LNCAP (cell line): ENCODE measurements around the gene PPP1R13L.
A peak's percentile ranks its signal among the peaks of the same experiment; 100 is the strongest.

Source experiments
- TF ChIP-seq, protein P1 (sequence below): fragments of 450-650 bp; IDR thresholded peaks from 2 replicates; pipeline ENCODE4 v1.5.1; 2017; ENCODE audit warnings: mild to moderate bottlenecking

The PPP1R13L gene

DNA sequence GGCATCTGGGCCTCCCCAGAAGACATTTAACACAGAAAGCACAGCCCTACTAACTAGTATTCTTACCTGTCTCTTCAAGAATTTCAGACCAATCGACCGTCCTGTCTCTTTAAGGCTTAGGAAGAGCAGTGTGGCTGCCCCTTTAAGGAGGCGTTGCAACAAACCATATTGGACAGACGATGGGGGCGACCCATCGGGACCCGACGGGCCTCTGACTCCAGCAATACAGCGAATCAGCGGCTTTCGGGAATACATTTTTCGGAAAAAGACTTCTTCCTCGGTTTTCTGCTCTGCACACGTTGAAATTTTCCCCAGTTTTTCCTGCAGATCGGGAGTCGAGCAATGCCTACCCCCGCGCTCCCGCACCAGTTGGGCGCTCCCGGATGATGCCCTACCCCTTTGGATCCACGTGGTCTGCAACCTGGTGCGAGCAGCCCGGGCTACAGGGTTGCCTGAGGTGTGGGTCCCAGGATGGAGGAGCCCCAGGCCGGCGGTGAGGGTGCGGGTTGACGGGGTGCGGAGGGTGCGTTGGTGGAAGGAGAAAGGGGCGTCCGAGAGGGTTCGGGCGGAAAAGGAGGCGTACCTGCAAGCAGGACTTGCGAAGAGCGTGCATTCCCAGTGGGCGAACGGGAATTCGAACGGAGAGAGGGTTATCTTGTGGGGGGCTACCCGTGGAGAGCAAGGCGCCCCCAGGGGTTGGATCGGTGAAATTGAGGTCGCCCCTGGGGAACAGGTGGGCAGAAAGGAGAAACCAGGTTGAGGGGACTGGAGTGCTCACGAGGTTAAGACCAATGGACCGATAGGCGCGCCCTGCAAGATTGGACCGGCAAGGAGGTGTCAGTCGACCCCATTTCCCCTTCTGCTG lies 1.6 kb upstream of the PPP1R13L start, which contains the start of gene POLR1G:
Gene POLR1G (plus strand): TSS at position 419 of the 865 bp plus-strand sequence. CDS start 53 bp downstream, at position 472.
- TF ChIP-seq, protein P1, sequence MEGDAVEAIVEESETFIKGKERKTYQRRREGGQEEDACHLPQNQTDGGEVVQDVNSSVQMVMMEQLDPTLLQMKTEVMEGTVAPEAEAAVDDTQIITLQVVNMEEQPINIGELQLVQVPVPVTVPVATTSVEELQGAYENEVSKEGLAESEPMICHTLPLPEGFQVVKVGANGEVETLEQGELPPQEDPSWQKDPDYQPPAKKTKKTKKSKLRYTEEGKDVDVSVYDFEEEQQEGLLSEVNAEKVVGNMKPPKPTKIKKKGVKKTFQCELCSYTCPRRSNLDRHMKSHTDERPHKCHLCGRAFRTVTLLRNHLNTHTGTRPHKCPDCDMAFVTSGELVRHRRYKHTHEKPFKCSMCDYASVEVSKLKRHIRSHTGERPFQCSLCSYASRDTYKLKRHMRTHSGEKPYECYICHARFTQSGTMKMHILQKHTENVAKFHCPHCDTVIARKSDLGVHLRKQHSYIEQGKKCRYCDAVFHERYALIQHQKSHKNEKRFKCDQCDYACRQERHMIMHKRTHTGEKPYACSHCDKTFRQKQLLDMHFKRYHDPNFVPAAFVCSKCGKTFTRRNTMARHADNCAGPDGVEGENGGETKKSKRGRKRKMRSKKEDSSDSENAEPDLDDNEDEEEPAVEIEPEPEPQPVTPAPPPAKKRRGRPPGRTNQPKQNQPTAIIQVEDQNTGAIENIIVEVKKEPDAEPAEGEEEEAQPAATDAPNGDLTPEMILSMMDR = no peak

DNA sequence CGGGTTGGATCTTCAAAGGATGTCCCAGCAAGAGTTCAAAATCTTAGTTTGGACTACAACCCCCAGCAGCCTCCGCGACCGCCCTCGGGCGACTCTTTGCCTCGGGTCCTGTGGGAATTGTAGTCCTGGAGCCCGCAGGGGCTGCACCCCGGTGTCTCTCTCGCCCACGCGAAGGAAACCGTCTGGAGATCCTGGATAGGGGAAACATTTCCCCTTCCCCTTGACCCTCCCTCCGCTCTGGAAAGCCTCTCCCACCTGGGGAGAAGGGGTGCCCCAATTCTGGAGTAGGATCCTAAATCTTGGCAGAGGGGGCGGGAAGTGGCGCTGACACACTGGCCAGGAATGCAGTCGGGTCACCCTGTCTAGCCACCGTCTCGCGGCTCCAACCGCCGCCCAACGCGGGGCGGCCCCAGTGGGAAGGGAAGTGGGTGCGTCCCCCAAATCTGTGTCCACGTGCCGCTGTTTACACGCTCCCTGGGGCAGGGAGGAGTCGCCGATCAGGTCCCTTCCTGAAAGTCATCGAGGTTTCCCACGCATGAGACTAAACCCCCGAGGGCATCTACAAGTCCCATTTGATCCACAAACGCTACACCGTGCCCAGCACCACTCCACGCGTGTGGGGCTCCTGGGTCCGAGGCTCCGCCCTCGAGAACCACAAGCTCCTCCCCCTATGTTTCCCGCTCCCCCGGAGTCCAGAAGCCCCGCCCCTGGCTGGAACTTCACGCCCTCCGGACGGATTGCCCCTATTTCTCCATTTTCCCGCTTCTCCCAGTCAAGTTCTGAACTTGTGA lies 761 bp upstream of the PPP1R13L start:
- TF ChIP-seq, protein P1 = no peak

GRCh38 chr19:45403781-45404556 lies 900 bp downstream of the PPP1R13L start:
- TF ChIP-seq, protein P1 = peak; percentile 49

DNA sequence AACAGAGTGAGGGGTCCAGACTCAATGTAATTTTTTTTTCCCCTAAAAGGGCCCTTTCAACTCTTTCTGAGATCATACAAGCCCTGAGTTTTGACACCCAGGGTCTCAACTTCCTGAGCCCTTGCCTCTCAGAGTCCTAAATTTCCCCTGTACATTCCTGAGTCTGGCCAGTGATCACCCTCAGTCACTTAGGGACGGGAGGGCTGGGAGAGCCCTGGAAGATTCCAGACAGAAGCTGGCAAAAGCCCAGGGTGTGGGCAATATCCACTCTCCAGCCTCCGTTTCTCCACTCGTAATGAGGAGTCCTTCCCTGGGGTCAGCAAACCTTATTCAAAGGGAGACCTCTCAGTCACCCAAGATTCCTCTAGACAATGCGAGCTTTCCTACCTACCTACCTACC lies 1.6 kb downstream of the PPP1R13L start:
- TF ChIP-seq, protein P1 = no peak

DNA sequence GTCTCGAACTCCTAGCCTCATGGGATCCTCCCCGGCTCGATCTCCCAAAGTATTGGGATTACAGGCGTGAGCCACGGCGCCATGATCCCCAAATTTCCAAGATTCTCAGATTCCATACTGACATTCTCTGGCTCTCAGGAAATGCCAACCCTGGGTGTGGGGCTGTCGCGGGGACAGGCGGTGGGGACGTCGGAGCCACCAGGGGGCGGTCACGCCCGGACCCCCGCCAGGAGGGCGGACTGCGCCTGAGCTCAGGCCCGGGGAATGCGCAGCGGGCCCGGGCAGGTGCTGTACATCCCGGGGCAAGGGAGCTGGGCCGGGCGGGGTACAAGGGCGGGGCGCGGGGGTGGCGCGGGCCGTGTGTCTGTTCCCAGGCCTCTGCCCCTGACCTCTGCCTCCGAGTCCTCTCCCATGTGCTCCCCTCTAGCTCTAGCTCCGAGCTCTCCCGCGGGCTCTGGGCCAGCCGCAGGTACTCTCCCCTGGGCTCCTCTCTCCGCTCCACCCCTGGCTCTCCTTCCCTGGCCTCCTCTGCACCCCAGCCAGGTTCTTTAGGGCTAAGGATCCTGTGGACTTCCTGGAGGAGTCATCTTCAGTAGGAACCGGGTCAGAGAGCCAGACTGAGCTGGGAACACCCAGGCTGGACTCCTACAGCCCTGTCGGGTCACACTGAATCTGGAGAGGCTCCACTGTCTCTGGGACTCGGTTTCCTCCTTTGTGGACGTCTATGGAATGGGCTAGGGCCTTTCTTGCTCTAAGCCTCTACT lies 2.4 kb downstream of the PPP1R13L start:
- TF ChIP-seq, protein P1 = no peak

- TF ChIP-seq, protein P1 = no peak
Measured at GRCh38 chr19:45401815-45402214, 3.1 kb downstream of the PPP1R13L start.
